ENCODE results near the gene ELMO1.

Gene ELMO1

DNA sequence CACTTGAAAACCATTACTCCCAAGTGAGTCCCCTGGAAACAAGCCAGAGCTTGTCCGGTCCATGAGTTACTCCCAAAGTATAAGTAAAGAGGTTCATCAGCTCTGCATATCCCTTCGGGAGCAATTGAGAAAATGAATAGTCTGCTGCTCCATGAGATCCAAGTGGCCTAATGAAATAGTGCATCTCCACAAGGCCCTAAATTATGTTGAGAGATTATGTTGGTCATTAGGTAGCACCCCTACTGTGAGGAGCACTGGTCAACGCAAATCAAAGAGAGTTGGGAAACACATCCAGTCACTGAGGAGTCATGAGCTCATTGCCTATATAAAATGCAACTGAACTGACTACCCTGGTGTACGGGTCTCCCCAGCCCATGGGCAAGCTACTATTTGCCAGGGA, 518.9 kb downstream of the ELMO1 start:
- no peak for DNase-seq

DNA sequence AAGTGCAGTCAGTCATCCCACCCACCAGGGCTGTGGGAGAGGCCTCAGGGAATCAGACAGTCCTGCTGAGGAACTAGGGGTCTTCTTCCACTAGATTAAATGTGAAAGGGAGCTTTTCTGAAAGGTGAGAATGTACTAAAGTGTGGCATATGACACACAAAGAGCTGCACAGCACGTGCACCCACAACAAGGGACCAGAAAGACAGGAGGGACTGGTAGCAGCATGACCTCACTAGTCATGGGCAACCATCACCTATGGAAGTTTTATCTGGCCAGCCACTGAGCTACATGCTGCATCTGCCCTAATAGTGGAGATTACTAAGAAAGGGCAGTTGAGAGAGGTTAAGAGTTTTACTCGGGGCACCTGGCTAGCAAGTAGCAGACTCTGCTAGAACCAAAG, 519.9 kb downstream of the ELMO1 start:
- DNase-seq: no peak

DNA sequence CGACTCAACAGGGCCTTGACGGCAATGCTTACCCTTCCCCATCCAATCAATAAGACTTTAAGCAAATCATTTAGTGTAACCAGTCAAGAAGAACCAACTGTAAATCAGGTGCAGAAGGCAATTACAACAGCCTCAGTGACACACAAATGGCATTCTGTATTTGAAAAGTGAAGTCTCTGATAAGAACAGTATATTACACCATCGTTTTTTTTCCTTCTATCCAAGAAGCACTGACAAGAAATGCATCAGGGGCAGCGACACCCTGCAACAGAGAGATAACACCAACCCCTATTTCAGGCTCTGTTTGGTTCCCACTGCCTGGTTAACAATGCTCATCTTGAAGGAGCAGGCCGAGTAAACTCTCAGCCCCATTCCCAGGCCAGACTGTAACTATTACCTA, 520.4 kb downstream of the ELMO1 start:
- DNase-seq: no peak

DNA sequence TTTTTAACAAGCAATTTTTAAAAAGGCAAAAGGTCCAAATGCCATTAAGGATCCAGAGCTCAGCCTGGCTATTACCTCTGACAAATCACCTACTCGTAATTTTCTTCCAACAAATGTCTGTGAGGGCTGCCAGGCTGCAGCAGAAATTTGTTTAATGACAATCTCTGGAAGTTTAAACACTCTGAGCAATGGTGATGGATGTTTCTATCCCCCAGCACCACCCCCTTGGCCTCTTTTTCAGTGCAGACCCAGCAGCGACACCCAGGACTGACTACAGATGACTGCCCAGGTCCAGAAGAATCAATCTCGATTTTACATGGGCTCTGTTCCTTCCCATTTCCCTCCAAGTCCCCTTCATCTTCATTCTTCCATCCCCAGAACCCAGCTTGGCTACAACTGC, 523.0 kb downstream of the ELMO1 start:
- DNase-seq: no peak

DNA sequence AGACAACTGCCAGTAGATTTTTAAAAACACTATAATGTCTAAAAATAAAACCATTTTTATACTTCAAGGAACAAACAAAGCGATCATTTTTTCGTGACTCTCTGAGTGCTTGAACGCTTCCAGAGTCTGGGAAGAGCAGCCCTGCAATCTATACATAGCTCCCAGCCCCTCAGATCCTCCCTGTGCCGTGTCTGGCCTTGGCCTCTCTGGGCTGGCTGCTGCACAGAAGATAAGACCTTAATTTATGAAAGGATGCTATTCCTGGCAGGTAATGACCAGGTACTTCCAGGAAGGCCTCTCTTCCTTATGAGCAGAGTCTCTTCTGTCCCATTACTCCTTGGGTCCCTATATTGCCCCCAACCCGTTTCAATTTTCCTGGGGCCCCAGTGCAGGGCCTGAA, 523.5 kb downstream of the ELMO1 start:
- DNase-seq: no peak

DNA sequence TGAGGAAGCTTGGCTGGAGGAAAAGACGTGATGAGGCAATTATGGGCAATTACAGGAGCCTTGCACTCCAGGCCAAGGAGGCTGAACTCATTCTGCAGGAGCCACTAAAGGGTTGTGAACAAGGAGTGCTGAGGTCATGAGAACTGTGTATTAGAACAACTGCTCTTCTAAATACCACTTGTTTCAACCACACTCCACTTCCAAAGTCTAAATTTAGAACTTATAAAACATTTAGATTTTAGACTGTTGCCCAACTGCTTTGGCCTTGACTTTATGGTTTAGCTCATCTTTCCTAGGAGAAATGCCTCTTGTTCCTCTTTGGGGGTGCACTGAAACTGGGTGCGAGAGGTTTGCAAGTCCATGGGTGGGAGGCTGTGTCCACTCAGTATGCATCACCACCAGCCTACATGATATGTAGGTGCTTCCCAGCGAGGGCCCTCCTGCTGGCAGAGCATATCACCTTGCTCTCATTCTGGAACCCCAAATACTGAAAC, 524.7 kb downstream of the ELMO1 start:
- DNase-seq: no peak

DNA sequence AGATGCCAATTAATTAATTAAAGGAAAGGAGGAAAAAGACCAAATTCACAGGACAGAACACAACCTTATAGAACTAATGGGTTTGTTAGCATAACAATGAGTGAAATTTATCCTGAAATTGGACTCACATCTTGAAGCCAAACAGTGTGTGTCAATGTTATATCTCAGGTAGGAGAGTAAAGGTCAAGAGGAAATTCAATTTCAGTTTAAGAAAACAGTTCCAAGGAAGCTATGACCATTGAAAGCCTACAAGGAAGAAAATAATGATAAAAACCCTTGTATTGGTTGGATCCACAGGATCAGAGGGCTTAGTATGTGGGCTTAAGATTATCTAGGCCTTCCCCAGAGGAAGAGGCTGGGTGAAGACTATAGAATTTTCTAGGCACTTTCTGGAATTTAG, 525.5 kb downstream of the ELMO1 start:
- DNase-seq: no peak

DNA sequence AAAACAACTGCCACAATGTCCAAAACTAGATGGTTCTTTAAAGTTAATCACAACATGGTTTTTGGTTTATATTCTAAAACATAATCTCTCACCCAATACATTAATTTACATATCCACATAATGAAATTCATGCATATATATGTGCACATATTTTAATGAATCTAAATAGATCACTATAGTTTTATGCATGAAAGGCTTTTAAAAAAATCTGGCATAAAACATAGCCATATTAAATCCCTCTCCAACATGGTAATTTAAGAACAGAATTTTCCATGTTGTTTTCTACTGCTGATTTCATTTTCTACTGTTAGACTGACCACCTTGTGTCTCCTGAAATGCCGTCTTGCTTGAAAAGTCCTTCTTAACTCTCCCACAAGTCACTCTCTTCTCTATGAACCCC, 528.2 kb downstream of the ELMO1 start:
- no peak for DNase-seq

DNA sequence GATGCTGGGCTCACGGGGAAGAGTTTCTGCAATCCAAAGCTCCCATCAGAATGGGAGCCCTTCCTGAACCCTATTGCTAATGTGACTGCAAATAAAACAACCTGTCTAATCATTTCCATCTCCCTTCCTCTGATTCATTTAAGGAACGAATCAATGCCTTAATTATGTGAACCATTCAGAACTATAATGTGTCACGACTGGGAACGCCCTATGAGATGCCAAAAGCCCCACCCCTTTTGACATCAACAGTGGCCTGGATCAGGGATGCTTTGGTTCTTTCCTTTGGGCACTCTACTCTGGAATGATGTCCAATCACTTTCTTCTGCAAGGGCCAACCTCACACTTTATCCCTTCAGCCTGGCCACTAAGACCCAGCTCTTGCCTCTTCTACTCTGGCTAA, 528.9 kb downstream of the ELMO1 start:
- DNase-seq: no peak

DNA sequence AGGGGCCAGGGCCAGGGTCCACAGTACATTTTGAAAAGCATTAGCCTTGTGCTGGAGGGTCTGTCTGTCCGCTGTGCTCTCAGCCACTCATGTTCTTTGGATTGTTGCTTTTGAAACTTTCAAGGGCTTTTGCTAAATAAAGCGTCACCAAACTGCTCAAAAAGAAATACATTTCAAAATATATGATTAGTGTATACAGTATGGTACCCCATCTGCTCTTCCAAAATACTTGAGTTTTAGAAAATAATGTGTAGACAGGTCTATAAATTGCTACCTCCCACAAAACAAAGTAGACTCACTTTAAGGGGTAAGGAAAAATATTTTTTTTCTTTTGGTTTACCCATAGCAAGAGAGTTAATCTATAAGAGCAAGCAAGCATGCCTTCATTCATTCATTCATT, 530.1 kb downstream of the ELMO1 start:
- no peak for DNase-seq

DNA sequence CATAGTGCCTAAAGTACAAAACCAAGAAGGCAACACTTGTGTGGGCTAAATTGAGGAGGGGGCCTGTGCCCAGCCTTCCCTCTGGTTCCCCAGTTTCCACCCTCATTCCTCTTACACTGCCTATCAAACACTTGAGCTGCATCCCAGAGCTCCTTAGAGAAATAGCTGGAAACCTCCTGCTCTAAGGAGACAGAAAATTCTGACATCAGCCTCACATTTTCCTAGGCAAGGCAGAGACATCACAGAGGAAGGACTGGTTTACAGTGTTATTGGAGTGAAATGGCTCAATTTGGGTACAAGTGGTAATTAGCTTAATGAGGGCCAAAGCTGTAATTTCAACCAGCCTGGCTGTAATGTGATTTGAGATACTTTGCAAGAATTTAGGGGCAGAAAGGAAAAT, 532.0 kb downstream of the ELMO1 start:
- DNase-seq: no peak

DNA sequence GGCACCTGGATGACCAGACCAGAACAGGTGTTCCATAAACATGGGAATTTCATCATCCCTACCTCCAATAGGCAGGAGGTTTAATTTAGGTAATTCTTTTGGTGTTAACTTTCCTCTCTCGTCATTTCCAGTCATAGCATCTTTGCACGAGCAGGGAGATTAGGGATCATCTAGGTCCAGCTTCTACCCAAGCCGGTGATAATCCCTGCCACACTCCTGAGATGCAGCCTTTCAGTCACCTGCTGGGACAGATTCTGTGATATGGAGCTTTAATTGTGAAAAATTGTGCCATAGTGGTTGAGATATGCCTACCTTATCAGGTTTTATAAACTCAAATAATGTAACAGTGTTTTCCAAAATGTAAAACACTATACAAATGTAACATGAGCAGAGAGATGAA, 532.5 kb downstream of the ELMO1 start:
- no peak for DNase-seq

DNA sequence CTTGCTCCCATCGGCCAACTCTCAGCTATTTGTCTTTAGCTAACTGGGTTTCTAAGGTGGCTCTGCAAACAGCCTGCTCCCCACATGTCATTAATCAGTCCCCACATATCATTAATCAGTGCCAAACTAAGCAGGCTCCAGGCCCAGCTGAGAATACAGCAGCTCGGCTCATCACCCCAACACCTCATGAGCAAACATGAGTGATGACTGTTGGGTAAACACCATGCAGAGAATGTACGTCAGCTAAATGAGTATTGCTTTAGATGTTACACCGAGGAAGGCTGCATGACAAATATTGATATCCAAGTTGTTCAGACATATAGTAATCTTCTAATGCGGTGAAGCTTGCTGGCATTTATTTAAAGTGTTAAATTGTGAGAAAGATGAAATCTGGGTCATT, 536.9 kb downstream of the ELMO1 start:
- no peak for DNase-seq

DNA sequence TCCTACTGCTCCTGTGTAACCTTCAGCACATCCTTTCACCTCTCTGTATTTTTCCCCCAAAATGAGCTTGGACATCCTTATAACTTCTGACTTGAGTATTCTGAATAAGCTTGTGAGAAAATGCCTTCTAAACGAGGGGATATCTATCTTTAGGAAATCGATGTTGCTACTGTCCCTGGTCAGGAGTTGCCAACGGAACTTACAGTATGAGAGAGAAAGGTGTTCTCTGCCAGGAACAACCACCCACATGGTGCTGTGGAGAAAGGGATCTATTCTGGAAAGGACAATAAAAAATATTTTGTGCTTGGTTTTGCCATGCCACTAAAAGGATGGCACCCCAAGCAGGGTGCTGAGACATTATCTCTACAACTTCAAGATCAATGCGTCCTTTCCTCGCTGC, 537.8 kb downstream of the ELMO1 start:
- DNase-seq: no peak

DNA sequence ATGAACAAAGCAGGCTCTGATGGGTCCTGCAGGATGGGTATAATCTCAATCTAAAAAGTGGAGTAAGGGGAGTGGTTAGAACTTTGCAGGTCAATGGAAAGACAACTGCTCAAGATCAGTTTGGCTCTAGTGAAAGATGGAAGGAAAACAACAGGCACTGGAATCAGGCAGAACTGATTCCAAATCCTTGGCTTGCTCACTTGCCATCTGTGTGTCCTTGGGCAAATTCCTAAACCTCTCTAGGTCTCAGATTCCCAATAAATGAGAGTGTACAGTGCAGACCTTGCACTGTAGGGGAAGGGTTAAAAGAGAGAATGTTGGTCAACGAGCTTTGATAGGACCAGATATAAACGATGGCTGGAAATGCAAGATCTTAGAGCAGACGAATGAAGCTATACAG, 538.3 kb downstream of the ELMO1 start:
- DNase-seq: no peak

DNA sequence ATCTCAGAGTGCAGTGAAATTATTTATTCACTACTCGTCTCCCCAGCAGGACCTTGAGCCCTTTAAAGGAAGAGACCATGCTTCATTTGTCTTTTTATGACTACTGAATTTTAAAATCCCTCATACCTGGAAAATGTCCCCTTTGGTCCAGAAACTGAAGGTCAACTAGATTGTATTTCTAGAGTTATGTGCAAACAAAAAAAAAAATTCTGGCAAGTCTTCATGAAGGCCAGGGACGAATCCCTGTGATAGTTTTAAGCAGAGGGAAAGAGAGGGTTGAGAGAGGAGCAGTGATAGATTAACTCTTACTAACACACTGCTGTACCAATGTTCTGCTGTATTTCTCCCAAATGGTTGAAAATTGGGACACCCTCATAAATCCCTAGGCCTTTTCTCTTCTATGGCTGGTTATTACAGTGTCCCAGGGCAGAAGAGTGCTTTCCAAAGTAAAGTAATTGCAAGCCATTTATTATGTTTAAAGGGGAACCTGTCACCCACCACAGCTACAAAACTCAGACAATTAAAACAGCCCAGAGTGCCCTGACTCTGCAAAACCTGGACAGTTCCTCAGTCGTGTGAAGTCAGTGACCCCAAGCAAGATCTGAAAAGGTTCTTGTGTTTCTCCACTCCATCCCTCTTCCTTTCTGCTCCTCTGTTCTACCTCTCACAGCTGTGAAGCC, 541.6 kb downstream of the ELMO1 start:
- DNase-seq: no peak

DNA sequence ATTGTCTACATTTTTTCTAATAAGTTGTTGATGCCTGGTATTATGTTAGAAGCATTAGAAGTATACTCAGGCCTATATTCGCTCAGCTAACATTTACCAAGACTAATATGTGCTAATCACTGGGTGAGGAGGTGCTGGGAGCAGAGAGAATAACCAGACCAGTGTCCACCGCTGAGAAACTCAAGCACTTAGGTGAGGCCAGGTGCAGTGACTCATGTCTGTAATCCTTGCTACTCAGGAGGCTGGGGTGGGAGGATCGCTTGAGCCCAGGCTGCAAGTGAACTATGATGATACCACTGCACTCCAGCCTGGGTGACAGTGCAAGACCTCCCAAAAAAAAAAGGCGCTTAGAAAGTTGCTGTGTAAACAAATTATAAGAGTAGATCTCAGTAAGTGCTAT, 542.2 kb downstream of the ELMO1 start:
- no peak for DNase-seq

DNA sequence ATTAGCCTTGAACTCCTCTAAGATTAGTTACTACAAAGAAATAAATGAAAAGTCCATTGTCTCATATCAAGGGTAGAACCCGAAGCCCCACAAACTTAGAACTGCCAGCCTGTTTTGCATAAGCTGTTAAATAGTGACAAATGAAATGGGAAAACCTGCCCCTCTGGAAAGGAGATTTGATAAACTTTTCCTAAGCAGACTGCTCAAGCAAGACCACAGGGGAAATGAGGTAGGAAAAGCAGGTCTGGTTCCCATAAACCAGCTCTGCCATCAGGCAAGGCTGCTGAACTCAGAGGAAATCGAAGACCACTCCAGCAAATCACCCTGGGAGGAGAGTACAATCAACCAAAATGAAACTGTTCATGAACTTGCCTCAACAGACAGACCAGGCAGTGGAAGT, 542.8 kb downstream of the ELMO1 start:
- DNase-seq: peak; percentile 70

DNA sequence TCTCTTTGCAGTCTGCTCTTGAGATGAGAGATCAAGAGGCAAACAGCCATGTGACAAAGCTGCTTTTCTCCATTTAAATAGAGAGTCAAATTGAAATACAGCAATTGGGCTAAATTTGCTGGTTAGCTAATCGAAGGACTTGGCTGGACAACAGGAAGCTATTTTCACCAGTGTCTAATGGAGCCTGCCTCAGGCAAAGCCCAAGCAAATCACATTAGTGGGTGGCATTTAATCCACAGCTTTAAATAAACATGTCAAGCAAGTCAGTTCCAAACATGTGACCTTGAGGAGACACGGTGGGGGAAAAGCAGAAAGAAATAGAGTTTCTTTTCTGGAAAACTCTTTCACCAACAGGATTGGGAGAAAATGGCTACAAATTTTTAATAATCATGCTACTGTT, 543.9 kb downstream of the ELMO1 start:
- DNase-seq: peak; percentile 3

DNA sequence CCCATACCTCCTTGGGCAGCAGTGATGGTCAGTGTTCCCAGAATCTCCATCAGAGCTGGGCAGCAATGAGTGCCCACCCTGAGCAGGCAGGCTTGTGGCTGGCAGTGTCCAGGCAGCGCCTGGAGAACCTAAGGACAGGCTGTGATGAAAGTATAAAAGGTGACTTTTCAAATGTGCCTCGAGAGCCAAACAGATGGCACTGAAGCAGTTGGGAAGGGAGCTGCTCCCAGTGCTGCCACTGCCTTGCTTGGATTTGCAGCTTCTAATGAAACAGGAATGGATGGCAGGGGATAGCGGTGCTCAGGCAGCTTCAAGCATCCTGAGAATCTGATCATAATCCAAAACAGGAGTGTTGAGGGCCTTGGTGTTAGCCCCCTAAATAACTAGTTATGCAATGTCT, 544.6 kb downstream of the ELMO1 start:
- no peak for DNase-seq

DNA sequence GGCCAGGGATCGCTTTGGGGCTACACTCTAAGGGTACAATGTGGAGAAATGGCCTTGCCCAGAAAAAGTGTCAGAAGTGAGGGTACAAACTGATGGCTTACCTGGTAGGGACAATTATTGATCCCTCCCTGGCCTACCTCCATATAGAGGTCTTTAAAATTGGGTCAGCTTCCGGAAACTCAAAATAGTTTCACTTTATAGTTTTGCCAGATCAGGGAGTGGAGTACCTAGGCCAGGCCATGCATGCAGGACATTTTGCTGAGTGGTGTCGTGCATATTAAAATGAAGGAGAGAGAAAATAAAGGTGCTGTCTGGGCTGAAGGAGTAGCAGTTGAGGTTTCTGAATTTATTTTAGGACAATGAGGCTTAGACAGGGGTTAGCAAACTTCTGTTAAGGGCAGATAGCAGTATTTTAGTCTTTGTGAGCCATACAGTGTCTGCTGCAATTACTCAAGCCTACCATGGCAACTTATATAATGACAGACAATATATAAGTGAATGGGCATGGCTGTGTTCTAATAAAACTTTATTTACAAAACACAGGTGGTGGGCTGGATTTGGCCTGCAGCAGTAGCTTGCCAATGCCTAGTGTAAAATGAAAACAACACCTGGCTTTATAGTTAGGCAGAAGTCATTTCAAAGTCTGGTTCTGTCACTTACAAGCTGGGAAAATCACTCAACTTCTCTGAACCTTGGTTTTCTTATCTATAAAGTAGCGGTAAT, 547.5 kb downstream of the ELMO1 start:
- DNase-seq: no peak

DNA sequence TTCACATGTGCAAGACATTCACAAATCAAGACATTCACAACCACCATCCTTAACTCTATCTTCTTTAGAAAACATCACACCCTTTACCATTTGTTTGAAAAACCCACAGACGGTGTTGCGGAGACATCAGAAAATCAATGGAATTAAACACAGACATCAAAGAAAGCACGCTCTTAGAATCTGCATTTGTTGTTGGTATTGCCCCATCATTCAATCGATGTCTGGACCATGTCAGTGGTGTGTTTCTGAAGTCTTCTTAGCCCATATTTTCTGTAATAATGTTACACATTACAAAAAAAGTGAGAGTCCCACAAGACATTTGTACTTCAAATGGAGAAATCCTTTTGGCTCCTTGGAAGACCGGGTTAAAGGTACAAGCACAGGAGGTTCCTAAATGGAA, 550.5 kb downstream of the ELMO1 start:
- no peak for DNase-seq

DNA sequence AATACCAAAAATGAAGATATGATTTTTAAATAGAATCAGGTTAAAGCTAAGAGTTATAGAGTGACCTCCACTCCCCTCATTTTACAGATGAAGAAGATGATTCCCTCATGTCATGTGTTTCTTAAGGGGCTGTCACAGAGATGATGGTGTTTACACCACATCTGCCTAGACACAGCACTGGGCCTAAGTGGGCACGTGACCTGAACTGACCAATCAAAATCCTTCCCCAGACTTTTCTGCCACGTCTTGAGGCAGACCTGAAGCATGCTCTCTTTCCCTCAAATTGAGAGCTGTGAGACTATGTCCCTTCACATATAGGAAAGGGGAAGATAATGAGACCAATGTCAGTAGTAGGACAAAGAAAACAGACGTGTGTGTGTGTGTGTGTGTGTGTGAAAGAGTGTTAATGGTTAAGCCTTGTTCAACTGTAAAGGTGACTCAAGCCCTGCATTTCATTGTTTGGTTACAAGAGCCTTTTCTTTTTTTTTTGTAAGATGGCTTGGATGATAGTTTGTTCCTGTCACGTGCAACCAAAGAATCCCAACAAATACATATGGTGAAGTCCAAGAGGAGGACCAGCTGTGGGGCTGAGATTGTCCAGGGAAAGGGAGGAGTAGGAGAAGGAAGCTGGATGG, 551.6 kb downstream of the ELMO1 start:
- no peak for DNase-seq

DNA sequence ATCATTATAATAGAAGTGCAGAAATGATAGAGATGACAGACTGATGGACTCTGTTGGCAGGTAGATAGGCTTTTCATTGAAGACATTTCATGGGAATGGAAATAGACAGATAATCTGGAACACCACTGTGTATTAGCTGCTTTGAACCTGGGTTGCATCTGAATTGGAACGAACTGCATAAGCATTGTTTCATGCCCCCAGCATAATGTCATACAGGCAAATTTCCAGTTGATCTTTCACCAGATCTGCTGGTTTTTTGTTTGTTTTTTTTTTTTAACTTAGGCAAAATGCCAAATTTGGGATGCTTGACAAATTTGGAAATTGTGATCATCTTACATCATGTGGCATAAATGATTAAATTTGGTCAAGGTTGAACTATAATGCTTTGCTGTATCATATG, 552.2 kb downstream of the ELMO1 start:
- DNase-seq: no peak
